CD1c-positive myeloid dendritic cell (primary cell): ENCODE data around the gene TRIM45.
"Not testable (repeated sequence)": the region's sequence is repeated elsewhere in the genome, so short reads cannot be mapped to it uniquely, and the experiment has no call there.

Experiments used
- DNase-seq: peaks from one replicate; pipeline ENCODE4 v3.0.0-alpha.2; 2016; ENCODE audit errors: extremely low spot score

The TRIM45 gene

DNA sequence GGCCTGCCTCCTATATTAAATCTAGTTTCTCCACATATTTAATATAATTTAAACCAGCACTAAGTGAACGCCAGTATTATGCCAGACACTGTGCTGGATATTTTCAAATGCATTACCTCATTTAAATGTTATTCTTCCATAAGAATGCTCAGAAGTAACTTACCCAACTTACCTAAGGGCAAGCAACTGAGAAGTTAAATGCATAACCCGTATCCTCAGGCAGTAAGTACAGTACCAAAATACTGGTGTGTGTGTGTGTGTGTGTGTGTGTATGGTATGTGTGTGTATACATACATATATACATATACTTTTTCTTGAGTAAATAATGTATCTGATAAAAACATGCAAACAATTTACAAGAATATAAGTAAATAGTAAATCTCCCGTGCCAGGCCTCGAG, 9.0 kb upstream of the TRIM45 start:
- DNase-seq, result no peak

DNA sequence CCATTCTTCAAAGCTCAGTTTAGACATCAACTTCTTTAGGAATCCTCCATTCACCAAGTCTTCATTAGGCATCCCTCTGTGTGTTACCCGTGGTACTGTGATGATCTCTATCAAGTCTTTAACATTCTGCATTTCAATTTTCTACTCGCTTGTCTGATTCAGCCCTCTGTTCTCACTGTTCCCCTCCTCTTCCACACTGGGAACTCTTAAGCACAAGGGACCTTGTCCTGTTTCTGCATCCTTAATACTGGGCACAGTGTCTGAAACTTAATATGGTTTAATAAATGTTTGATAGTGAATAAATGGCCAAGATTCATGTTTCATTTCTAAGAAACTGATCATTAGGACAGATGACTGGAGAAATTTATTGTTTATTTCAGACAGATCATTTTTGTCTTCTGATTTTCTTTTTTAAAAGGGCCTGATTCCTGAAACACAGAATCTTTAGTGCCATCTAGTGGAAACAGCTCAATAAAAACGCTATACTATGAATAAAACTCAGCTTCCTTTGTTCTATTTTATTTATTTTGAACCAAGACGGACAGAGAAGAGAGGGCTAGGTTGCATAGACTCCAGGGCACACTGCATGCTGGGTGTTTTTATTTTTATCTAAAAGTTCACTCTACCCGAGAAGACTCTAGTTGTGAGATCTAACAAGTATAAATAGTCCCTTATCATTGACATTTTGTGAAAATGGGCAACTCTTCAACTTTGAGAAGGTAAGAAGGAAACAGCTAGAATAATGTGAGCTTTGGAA, 7.0 kb upstream of the TRIM45 start:
- peak; percentile 50 for DNase-seq

DNA sequence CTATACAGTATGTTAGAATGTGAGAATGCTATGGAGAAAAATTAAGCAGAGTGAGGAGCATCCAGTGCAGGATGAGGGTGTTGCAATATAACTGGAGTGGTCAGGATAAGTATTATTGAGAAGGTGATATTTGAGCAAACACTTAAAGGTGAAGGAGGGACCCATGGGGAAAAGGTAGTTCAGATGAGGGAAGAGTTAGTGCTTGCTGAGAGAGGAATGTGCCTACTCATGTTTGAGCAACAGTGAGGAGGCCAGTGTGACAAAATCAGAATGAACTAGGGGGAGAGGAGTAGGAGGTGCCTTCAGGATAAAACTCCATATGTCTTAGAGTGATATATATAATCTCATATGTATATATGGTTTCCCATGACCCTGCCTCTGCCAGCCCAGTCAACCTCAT, 6.2 kb upstream of the TRIM45 start:
- DNase-seq, result no peak

DNA sequence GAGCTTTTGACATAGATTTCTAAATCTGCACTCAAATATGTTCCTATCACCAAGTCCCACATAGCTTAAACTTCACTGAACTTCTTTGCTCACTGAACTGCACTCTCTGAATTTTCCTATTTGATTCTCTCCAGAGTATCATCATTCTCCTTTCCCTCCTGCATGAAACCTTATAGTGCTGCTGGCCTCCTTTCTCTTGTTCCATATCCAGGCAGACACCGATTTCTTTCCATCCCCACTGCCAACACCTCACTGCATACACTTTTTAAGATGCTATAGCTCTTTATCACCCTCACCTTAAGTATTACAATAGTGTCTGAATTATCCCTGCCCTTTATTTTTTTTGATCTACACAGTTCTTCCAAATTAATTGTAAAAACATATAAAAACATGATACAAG, 3.1 kb upstream of the TRIM45 start:
- no peak for DNase-seq

DNA sequence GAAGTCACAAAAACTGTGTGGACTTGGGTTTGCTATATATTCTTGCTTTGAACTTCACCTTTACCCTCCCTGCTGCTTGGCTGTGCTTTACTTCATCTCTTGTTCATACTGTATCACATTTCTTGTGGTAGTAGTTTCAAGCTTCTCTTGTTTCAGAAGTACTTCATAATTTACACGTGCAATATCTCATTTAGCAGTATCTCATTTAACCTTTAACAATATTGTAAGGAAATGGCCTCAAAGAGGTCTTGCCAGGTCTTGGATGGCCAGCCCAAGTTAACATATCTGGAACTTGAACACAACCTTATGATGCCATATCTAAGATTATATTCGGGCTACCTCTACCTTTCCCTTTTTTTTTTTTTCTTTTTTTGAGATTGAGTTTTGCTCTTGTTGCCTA, 1.7 kb upstream of the TRIM45 start:
- no peak for DNase-seq

DNA sequence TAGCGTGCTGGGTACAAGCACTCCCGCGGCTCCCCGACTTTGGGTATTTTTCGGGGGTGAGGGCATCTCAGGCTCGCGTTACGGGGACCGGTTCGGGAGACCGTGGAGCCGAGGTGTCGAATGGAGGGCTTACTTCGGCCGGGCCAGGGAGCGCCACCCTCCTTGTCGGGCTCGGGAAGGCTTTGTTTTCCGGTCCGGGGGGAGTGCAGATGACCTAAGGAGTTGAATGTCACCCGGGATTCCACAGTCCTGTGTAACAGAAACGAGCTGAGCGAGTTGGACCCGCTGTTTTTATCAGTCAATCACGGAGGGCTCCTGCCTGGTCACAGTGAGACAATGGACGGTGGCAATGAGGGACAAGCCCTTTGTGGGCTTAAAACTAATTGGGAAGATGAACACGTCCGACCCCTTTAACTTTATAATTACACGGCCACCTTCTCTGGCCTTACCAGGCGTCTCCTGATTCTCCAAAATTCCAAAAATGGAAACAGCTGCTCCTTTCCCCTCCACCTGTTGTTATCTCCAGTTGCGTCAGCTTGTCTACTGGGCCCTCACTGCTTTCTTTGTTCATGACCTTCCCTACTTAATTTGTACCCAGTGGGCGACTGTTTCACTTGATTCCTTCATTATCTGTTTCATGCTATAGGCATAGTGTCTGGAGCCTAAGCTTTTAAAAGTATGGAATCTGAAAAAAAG, 929 bp upstream of the TRIM45 start:
- DNase-seq, result no peak

DNA sequence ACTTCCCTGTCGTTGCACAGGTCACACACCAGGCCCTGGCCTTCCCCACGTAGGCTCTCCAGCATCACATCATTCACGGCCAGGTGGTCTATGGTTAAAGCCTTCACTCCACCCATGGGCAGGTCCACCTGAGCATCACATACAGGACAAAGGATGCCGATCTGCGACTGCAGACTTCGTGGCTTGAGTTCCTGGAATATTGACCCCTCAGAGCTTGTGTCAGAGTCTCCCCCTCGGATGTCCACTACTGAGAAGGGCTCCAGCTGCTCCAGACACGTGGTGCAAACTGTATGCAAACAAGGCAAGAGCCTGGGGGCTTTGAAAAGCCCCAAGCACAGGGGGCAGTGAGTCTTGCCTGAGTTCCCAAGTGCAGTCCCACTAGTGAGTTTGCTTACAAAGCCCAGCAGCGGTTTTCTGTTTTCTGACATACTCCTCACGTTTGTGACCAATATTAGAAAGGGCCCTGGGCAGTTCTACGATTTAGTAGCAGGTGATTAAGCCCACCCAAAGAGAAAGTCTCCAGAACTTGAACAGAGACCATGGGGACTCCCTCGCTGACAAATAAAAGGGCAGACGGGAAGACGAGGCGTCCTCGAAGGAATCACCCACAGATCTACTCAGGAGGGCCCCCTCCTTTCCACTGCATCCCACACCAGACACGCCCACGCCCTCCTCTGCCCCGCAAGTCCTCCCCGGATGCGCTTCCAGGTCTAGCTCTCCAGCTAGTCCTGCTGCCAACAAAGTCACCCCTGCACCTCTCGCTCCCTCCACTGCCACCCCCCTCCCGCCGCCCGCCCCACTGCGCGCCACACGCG, 568 bp downstream of the TRIM45 start:
- DNase-seq, result no peak

DNA sequence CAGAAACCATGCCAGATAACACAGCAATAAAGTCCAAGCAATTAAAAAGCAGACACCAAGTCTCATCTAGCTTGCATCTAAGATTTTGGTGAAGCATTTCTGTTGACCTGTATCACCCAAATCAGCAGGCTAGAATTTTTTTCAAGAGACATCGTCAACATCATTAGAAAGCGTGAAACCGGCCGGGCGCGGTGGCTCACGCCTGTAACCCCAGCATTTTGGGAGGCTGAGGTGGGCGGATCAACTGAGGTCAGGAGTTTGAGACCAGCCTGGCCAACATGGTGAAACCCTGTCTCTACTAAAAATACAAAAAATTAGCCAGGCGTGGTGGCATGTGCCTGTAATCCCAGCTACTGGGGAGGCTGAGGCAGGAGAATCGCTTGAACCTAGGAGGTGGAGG, 2.4 kb downstream of the TRIM45 start:
- DNase-seq, result not testable (repeated sequence)

DNA sequence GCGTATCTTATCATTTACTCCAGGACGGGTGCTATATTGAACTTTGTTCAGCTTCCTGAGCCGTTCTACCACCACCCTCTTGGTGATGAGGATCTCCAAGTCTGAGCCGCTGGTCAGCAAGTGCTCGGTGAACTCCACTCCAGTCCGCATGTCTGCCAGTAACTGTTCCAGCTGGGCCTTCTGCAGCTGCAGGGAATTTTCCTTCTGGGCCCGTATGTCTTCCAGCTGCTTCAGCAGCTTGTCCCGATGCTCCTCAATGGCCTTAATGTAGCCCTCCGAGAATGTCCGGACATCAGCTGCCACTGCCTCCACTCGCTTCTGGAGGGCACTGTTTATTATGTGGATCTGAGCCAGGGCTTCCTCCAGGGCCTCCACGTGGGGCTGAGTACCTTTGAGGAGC, 3.4 kb downstream of the TRIM45 start:
- no peak for DNase-seq

DNA sequence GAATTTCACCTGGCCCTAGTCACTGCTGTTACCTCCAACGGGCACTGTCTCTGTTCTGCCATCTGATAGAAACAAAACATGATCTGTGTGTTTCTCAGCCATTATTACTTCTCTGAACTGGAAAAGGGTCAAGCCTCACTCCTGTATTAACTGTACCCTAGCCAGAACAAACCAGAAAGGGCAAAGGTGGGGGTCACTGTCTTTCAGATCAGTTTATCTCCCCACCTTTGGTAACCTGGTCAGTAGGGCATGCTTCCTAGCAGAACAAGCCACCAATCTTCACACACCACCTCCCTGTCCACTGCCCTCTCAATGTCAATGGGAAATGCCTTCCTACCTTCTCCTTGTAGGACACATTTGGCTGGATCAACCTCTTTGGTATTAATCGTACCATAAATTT, 3.9 kb downstream of the TRIM45 start:
- no peak for DNase-seq

DNA sequence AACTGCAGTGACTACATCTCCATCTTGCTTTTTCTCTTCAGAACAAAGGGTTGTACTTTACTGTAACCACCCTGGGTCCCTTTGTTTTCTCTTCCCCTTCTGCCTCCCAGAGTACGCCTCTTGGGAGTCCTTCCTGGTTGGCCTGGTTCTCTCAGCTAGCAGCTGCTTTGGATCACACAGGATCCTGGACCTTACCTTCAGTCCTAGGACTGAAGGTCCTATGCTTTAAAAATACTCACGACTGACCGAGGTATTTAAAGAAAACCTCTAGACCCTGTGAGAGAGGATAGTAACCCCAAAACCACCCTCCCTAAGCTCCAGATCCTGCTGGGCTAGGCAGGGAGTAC, 4.8 kb downstream of the TRIM45 start:
- DNase-seq, result no peak

DNA sequence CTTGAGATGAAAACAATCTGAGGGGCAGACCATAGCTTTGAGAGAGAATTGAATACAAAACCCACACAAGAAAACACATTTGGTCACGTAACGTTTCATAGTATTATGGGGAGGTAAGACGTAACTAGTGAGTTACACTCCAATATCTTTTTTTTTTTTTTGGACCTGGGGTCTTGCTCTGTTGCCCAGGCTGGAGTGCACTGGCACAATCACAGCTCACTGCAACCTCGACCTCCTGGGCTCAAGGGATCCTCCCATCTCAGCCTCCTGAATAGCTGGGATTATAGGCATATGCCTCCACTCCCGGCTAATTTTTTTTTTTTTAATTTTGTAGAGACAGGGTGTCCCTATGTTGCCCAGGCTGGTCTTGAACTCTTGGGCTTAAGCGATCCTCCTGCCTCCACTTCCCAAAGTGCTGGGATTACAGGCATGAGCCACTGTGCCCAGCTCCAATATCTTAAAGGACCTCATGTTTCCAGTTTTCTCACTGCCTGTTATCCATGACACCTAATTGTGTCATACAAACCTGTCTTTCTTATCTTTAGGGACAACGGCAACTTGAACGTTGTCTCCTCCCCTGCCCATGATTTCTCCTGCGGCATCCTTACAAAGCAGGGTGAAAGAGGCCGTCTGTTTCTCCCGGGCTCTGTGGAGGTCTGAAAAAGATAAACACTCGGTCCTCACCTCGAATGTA, 5.3 kb downstream of the TRIM45 start:
- no peak for DNase-seq

DNA sequence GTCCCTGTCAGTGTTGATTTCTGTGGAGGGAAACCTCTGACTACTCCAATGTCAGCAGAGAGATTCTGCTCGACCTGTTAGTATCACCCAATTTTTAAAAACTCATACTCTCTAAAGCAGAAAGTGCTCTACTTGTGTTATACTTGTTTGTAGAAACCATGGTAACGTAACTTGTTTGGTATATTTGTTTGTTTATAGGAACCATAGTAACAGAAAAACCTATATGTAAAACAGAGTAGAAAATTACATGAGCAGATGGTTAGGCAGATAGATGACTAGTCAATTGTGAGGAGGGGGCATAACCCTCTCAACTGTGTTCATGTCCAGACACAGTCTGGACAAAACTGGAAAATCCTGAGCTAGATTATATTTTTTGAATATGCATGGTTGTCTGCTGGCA, 6.7 kb downstream of the TRIM45 start:
- no peak for DNase-seq

DNA sequence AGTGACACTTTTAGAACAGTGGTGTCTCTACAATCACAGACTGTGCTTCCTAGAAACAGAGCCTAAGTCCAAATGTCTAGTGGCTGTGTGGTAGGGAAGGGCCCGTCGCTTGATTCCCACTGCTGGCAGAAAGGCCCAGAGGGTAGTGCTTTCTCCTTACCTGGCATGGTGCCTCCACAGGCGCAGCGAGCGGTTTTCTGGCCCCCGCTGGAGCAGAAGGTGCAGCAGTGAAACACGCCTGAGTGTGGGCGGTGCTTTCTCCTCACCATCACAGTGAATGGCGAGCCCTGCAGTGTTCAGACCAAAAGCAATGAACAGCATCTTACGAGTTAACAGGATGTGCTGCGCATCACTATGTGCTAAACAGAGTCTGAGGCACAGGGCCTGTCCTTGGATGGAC, 8.3 kb downstream of the TRIM45 start:
- DNase-seq, result no peak

DNA sequence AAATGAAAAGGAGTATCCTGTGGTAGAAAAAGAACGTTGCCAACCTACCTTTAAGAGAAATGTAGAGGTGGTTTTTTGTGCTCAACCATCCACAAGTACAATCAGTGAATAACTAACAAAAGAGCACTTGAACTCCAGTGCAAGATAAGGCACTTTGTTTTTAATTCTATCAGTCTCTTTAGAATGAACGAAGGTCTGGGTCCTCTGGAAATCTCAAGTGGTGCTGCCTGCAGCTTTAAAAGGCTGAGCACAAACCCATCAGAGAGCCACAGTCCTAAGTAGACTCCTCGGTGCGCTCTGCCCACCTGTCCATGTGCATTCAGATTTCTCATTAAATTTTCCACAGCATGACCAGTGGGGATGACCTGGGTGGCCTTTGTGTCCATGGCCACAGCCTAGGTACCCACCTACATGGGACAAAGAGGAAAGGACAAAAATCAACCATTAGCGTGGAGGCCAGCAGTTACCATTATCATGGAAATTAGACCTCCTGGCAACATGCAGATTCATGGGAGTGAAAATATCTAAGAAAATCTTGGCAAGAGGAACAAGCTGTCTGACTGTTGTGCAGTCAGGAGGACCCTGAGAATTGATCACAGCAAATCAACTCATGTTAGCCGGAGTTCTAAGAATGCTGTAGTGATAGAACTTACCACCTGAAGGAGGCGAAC, 9.4 kb downstream of the TRIM45 start:
- DNase-seq, result no peak

DNA sequence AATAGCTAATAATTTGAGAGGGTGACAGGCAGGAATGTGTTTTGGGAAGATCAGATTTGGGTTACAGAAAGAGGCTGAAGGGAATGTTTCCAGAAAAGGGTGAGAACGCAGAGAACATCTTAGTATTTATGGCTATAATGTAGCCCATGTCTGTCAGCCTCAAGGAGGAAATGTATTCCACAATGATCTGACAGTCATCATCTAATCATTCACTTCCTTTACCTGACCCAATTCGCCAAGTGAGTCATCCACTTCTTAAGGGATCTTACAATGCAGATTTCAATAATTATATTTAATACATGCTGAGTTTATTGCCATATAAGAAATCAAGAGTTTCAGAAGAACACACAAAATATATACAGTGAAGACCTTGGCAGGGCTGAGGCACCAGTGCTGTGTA, 10.8 kb downstream of the TRIM45 start:
- no peak for DNase-seq

DNA sequence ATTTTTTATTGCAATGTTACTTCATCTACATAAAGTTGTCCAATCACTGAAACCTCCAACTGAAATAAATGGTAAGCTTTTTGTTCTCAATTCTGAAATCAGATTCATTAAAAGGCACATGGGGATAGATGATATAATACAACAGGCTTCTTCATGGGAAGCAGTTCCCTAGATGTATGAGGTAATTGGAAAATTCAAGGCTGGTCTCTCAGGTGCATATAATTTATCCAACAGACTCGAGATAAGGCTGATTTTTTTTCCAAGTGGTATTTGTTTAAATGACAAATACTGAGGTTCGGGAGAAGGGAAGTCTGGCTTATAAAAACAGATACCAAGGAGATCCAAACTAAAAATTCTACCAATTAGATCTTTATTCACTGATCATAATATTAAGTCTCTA, 14.2 kb downstream of the TRIM45 start:
- no peak for DNase-seq

DNA sequence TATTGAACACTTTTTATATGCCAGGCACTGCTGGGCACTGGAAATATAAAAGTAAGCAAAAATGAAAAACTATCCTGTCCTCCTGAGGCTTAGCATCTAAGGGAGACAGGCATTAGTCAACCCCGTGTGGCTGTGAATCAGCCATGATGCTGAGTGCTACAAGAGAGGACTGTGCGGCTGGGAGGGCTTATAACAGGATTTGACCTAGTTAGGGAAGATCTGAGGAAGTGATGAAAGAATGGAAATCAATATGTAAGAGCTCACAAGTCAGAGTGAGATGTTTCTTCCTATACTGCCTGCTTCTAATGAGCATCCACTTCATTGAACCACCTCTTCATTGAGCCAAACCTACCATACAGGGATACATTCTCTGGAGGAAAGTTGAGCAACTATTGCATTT, 15.1 kb downstream of the TRIM45 start:
- DNase-seq, result no peak

DNA sequence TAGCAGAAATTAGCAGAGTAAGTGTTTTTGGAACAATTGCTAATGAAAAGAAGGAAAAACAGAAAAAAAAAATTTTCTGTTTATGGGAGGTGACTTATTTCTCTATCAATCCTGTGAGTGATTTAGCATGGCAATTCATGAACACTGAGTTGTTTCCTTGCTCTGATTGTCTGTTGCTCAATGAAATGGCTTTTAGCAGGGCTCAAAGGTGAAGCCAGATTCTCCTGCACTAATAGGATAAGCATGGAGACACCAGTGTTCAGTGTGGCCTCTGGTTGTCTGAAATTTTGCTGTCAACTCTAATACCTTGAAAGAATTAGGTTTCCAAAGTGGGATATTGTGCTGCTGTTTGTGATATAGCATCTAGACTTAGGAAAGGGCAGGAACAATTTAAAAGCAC, 15.8 kb downstream of the TRIM45 start:
- no peak for DNase-seq

DNA sequence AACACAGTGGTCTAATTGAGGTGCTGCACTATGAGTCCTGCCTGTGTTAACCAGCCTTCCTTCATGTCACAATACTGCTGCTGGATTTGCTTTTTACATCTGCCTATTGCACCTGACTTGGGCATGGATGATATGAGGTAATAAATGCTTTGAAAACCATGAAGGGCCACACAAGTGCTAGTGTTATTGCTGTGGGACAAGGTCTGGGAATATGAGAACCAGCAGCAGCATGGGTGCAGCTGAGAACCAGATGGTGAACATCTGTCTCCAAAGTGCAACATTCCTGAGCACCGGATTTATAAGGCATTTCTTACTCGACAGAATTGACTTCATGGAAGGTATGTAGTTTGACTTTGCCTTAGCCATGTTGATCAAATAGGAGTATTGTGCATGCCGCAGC, 16.6 kb downstream of the TRIM45 start:
- no peak for DNase-seq

DNA sequence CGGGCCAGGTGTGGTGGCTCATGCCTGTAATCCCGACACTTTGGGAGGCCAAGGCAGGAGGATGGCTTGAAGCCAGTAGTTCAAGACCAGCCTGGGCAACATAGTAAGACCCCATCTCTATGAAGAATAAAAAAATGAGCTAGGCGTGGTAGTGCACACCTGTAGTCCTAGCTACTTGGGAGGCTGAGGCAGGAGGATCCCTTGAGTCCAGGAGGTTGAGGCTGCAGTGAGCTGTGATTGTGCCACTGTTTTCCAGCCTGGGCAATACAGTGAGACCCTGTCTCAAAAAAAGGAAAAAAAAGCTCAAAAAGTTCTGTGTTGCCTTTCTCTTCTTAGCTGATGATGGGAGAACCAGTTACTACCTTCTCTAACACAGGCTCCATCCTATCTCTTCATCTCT, 19.7 kb downstream of the TRIM45 start:
- DNase-seq, result not testable (repeated sequence)

DNA sequence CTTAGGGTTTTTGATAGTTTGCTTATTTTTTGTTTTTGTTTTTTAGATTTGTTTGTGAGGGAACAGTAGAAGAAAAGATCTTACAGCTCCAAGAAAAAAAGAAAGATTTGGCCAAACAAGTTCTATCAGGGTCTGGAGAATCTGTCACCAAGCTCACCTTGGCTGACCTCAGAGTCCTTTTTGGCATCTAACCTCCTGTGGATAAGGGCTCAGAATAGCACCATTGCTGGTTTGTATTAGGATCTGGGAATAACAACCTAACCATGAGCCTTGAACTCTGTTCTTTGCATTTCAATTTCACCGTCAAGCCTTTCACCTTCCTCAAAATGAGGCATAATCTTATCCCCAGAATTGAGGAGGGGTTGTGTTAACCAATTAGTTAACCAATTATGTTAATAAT, 20.2 kb downstream of the TRIM45 start:
- DNase-seq, result no peak
